Mammary epithelial cell (primary cell): ENCODE measurements around the gene GPSM3.

Source experiments
- CTCF ChIP-seq, 2 donors: IDR thresholded peaks in 1 of 2; conservative IDR thresholded peaks in 1 of 2; 2 replicates each; pipeline ENCODE4 v1.5.1; 2011 to 2012; ENCODE audit warnings: inconsistent platforms in 2 of 2, low read length in 2 of 2, mild to moderate bottlenecking in 2 of 2, control low read depth in 1 of 2, low read depth in 1 of 2; ENCODE audit not compliant: insufficient read depth in 1 of 2; ENCODE audit errors: extremely low read depth in 1 of 2
- EZH2 ChIP-seq: IDR thresholded peaks from 2 replicates; pipeline ENCODE4 v1.6.1; 2012; ENCODE audit warnings: low read length, inconsistent platforms, borderline replicate concordance

- TF ChIP-seq EZH2 (no peak), CTCF (conservative IDR thresholded peaks at IDR 0.05 in 1 of 2, IDR thresholded peaks at IDR 0.05 in 1 of 2; ENCODE audit: extremely low read depth in 1 of 2, insufficient read depth in 1 of 2, low read depth in 1 of 2, low read length in 2 of 2) (no peak)
These were observed 39.5 kb downstream of the GPSM3 start for GRCh38 chr6:32152769-32153563.
